AG04449 (cell line): ENCODE data around the gene TACR2.

Source experiments
- CTCF ChIA-PET: fragments of 350-600 bp; formaldehyde crosslinking; extraction: SDS; loops from one replicate; lab custom pipeline; 2021; ENCODE audit warnings: antibody characterized with exemption; lab: Yijun Ruan, JAX
- POLR2A ChIA-PET: fragments of 400-600, 350-600 bp; formaldehyde crosslinking; extraction: SDS; loops from one replicate; lab custom pipeline; 2020; ENCODE audit warnings: antibody characterized with exemption, inconsistent platforms; lab: Yijun Ruan, JAX
- DNase-seq: peaks from one replicate; pipeline ENCODE4 v3.0.0-alpha.2; 2010; ENCODE audit warnings: low read depth, low spot score
- H3K4me3 ChIP-seq: 2 replicates; pipeline ENCODE4 v1.5.1; 2011; ENCODE audit warnings: low read depth, mild to moderate bottlenecking, control low read depth, low read length
- TF ChIP-seq, protein P1 (sequence below): IDR thresholded peaks from one replicate; pipeline ENCODE4 v1.5.1; 2011; ENCODE audit warnings: mild to moderate bottlenecking, moderate library complexity, low read length, control low read depth, inconsistent platforms; ENCODE audit not compliant: insufficient read depth; ENCODE audit errors: missing control alignments

TACR2 gene

DNA sequence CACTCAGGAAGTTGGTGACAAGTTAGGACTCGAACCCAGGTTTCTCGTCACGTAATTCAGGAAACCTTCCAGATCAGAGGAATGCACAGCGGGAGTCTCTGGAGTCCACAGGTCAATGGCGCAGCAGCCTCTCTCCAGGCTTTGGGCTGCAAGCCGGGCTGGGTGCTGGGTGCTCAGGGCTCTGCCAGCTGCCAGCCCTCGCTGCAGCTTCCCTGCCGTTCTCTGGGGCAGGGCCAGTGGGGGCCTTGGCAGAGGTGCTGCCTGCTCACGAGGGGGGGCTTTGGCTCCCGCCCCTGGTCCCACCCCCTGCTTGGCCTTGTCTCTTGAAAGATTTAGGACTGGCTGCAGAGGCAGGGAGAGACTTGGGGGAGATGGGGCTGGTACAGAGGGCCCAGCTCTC lies at the start of gene TACR2:
TACR2 (minus strand) TSS at position 224 of the 400 bp plus-strand sequence. CDS start 595 bp downstream, outside the sequence.
- TF ChIP-seq, protein P1, sequence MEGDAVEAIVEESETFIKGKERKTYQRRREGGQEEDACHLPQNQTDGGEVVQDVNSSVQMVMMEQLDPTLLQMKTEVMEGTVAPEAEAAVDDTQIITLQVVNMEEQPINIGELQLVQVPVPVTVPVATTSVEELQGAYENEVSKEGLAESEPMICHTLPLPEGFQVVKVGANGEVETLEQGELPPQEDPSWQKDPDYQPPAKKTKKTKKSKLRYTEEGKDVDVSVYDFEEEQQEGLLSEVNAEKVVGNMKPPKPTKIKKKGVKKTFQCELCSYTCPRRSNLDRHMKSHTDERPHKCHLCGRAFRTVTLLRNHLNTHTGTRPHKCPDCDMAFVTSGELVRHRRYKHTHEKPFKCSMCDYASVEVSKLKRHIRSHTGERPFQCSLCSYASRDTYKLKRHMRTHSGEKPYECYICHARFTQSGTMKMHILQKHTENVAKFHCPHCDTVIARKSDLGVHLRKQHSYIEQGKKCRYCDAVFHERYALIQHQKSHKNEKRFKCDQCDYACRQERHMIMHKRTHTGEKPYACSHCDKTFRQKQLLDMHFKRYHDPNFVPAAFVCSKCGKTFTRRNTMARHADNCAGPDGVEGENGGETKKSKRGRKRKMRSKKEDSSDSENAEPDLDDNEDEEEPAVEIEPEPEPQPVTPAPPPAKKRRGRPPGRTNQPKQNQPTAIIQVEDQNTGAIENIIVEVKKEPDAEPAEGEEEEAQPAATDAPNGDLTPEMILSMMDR = no peak
- no peak within 1 kb of the TSS for H3K4me3 ChIP-seq
- ChIA-PET POLR2A (no interaction called here), CTCF (interaction anchor here (0.7 to 4.4 kb wide), 7 partner anchors 9 to 323 kb away, joined by 3 to 33 read pairs (median 4); no protein-coding TSS in a partner anchor)
- no peak for DNase-seq

DNA sequence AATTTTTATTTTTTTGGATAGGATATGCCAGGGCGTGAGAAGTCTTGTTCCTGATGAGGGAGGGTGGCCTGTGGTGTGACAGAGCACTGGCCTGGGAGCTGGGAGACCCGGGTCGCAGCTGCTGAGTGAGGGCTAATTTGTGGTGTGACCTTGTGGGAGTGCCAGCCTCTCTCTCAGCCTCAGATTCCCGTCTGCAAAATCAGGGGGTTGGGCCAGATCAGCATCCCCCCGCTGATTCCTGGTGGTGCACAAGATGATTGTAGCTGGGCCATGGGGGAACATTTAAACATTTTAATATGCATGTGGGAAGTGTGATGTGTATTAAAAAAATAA lies 49.4 kb upstream of the TACR2 start:
- TF ChIP-seq, protein P1 = no peak
- CTCF ChIA-PET = interaction anchor here (0.7 to 1.4 kb wide), 2 partner anchors 8 to 58 kb away, joined by 3 to 5 read pairs; no protein-coding TSS in a partner anchor
- H3K4me3 ChIP-seq = no peak overlapping the region
- DNase-seq = no peak
- POLR2A ChIA-PET = no interaction called here

DNA sequence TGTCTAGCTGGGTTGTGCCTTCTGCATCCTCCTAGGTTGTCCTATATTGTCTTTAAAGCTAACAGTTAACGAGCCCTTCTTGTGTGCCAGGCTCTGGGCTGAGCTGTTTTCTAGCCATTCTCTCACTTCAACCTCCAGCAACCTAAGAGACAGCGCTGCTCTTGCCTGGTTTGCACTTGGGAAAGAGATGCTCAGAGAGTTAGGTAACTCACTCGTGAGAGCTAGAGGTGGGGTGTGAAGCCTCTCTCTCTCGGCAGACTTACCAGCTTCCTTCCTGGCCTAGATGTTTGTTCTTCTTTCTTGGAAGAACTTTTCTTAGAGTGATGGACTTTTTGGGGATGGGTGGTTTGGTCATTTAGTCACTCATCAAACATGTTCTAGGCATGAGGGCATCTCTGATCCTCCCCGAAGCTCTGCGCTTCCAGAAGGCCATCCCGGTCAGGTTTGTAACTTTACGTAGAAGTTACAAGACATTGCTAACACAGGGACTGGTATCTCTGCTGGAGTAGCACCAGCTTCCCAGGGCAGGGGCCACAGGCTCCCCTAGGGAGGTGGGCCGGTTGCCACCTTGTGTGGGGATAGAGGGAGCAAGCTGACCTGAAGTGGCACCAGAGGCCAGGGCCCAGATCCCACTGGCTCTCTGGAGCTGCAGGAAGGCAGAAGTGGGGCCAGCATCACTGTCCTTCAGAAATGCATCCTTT lies 48.9 kb upstream of the TACR2 start:
- no peak overlapping the region for H3K4me3 ChIP-seq
- TF ChIP-seq, protein P1 = no peak
- ChIA-PET POLR2A (no interaction called here), CTCF (interaction anchor here (1.0 to 1.4 kb wide), 3 partner anchors 9 to 57 kb away, joined by 3 to 5 read pairs (median 5); no protein-coding TSS in a partner anchor)
- no peak for DNase-seq

DNA sequence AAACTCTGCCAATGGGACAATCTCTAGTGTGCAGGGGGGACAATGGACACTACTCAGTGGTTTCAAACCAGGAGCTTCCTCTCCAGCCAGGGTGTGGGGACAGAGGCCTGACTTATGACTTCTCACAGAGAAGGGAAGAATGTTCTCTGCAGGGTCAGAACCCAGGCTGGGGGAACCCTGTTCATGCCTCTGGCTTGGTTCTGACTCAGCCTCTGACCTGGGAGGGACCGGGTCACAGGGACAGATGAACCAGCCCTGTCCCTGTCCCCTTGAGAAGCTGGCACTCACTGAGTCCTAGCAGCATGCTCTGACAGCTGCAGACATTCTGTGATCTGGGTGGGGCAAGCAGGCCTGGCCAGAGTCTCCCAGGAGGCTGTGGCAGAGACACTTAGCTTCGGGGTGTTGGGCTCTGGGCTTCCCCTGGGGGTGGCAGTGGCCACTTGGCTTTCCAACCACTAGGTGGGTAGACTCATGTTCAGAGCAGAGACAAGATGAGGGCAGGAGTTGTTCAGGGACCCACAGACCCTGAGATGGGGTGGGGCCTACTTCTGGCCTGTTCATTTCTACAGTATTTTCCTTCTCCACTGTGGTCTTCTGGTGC lies 48.2 kb upstream of the TACR2 start:
- POLR2A ChIA-PET = no interaction called here
- TF ChIP-seq, protein P1 = no peak
- DNase-seq = no peak
- CTCF ChIA-PET = interaction anchor here (1.0 to 1.4 kb wide), 3 partner anchors 10 to 56 kb away, joined by 3 to 5 read pairs (median 5); no protein-coding TSS in a partner anchor
- H3K4me3 ChIP-seq = no peak overlapping the region

DNA sequence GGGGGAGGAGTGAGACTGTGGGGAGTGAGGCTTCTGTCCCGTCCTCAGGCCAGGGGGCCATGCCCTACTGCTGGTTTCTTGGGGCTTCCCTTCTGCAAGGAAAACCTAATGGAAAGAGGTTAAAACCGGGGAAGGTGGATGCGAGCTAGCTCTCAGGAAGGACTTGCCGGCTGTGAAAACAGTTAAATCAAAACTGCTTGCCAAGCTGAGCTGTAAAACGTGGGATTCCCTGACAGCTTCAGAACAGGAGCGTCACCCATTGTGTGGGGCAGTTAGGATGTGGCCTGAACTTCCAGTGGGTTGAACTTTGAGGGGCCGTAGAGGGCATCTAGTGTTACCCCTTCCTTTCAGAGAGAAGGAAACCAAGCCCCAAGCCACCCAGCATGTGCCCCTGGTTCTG lies 47.7 kb upstream of the TACR2 start:
- no peak overlapping the region for H3K4me3 ChIP-seq
- TF ChIP-seq, protein P1 = no peak
- ChIA-PET CTCF (interaction anchor here (1.0 kb wide), 1 partner anchor 15 kb away, joined by 5 read pairs; no protein-coding TSS in a partner anchor), POLR2A (no interaction called here)
- DNase-seq = no peak

GRCh38 chr10:69463886-69464285 lies 47.2 kb upstream of the TACR2 start:
- POLR2A ChIA-PET = no interaction called here
- CTCF ChIA-PET = no interaction called here
- H3K4me3 ChIP-seq = no peak overlapping the region
- TF ChIP-seq, protein P1 = no peak
- no peak for DNase-seq
